ENCODE results near the gene MYO1G. TPM values are rescaled to one million over a fixed set of nuclear protein-coding genes. Genes with fewer than 3 reads are reported as not detected.

MYO1G gene
- total and polyA plus RNA-seq, 9 of the 15 experiments (the other 6 are each of a cell fraction or from before 2014, with no cell fraction given) = 0.03 to 0.62 (median 0.13) TPM; not detected in 1

GRCh38 chr7:44935583-44935982 lies 43.2 kb downstream of the MYO1G start:
- Histone ChIP-seq H3K9ac (ENCODE audit: insufficient read depth in 1 of 2, low read depth in 2 of 2, low read length in 2 of 2) (no peak overlapping the region), H3K9me3 (replicated peaks; ENCODE audit: control insufficient read depth, insufficient read depth, low read depth, low read length) (no peaks in the 10 kb centered on the region), H3K36me3 (ENCODE audit: control insufficient read depth, insufficient read depth, low read length) (no peaks in the 10 kb centered on the region), H3K4me1 (replicated peaks in 1 of 2; ENCODE audit: control insufficient read depth in 2 of 2, insufficient read depth in 2 of 2, low read length in 2 of 2) (no peaks in the 10 kb centered on the region; a peak in 2 of 5 replicates), H3K27ac (ENCODE audit: extremely low read depth, low read depth, low read length) (no peak overlapping the region), H3K4me2 (ENCODE audit: insufficient read depth, low read length) (no peak overlapping the region), H3K4me3 (no peak overlapping the region), H3K79me2 (ENCODE audit: control insufficient read depth, insufficient read depth, low read length) (no peaks in the 10 kb centered on the region), H3K27me3 (ENCODE audit: control insufficient read depth in 2 of 2, insufficient read depth in 2 of 2, low read length in 2 of 2) (no peaks in the 10 kb centered on the region), H3K9me1 (ENCODE audit: control insufficient read depth, insufficient read depth, low read length) (no peaks in the 10 kb centered on the region), H4K20me1 (replicated peaks; ENCODE audit: control insufficient read depth, insufficient read depth, low read length) (no peaks in the 10 kb centered on the region), H2AFZ (ENCODE audit: low read depth, low read length) (no peak overlapping the region)
- in situ Hi-C loops (cut with MboI) = no loop called here
- WGBS (ENCODE audit: insufficient coverage, low coverage, missing lambda C conversion rate) = 15% methylated on average over 4 of the region's 4 CpGs
- intact Hi-C loops (cut with micrococcal nuclease) = no loop called here
- BruUV-seq (replicated peaks) = no TSS peak
- FAIRE-seq (no peak), ATAC-seq (no peak), DNase-seq (ENCODE audit: extremely low read depth in 1 of 4, low spot score in 3 of 4) (no peak)
- ChIA-PET POLR2A (no interaction called here), CTCF (ENCODE audit: low intra/inter-chr PET ratio) (no interaction called here)
- TF ChIP-seq RUNX1 (IDR thresholded peaks at IDR 0.05; ENCODE audit: low read depth) = no peak
- no peak for TF ChIP-seq ZKSCAN1 (IDR thresholded peaks at IDR 0.05; ENCODE audit: low read depth, low read length)
- no peak for TF ChIP-seq NR1H2 (CRISPR knock-in tag; IDR thresholded peaks at IDR 0.05)
- TF ChIP-seq CHD4 (IDR thresholded peaks at IDR 0.05; ENCODE audit: insufficient read depth, insufficient replicate concordance, low read depth, low read length, poor library complexity, severe bottlenecking) = no peak
- no peak for TF ChIP-seq PRPF4 (IDR thresholded peaks at IDR 0.05; ENCODE audit: insufficient read depth, low read depth, low read length, poor library complexity, severe bottlenecking)
- no peak for TF ChIP-seq BHLHE40 (IDR thresholded peaks at IDR 0.05; ENCODE audit: low read length)
- TF ChIP-seq CBFA2T3 (IDR thresholded peaks at IDR 0.05) = no peak
- TF ChIP-seq CHD2 (IDR thresholded peaks at IDR 0.05; ENCODE audit: low read depth, low read length) = no peak
- no peak for TF ChIP-seq TBP (optimal IDR thresholded peaks at IDR 0.05; ENCODE audit: low read depth, low read length)
- TF ChIP-seq RBM34 (IDR thresholded peaks at IDR 0.05; ENCODE audit: borderline replicate concordance, insufficient read depth, low read length) = no peak
- no peak for TF ChIP-seq KDM2B (CRISPR knock-in tag; IDR thresholded peaks at IDR 0.05)
- no peak for TF ChIP-seq TCF3 (CRISPR knock-in tag; IDR thresholded peaks at IDR 0.05)
- no peak for TF ChIP-seq PYGO2 (tag; IDR thresholded peaks at IDR 0.05)
- no peak for TF ChIP-seq ZBTB40 (IDR thresholded peaks at IDR 0.05)
- no peak for TF ChIP-seq ZBTB40 (CRISPR knock-in tag; IDR thresholded peaks at IDR 0.05)
- TF ChIP-seq EP300 (IDR thresholded peaks at IDR 0.05; ENCODE audit: low read length) = no peak
